HCT116 (cell line): ENCODE measurements around the gene RBP5. TPM values are rescaled to one million over a fixed set of nuclear protein-coding genes. Genes with fewer than 3 reads are reported as not detected.
A peak's percentile ranks its signal among the peaks of the same experiment; 100 is the strongest.

Source experiments
- ATAC-seq: fragments of 200-7000 bp; cut with Tn5 transposase; 2 replicates; pipeline ENCODE4 v1.9.1; 2020; ENCODE audit warnings: mild to moderate bottlenecking, moderate library complexity
- BruUV-seq: library from RNA; stranded (reverse); fragments of 400-500 nt; replicated peaks from 2 replicates; lab custom pipeline; 2021; lab: Mats Ljungman, UMichigan
- CTCF ChIA-PET: fragments of 300-600 bp; sonication (Branson Sonifier 250); formaldehyde crosslinking; loops from one replicate; lab custom pipeline; 2021; ENCODE audit warnings: antibody characterized with exemption; lab: Charles Lee
- POLR2A ChIA-PET: fragments of 300-600, 350-600 bp; sonication (Branson Sonifier 250); formaldehyde crosslinking; loops from one replicate; lab custom pipeline; 2021; ENCODE audit warnings: antibody characterized with exemption; lab: Charles Lee
- RAD21 ChIA-PET, 2 experiments: fragments of 300-600 bp; sonication (Branson Sonifier 250); formaldehyde crosslinking; loops; one replicate each; lab custom pipeline; 2023; ENCODE audit warnings: low total read pairs in 2 of 2; ENCODE audit not compliant: uncharacterized antibody in 2 of 2, unreplicated experiment in 2 of 2, low non-redundant PET in 1 of 2; lab: Charles Lee
- DNase-seq: peaks from one replicate; pipeline ENCODE4 v3.0.0-alpha.2; 2010; ENCODE audit warnings: low read depth, low spot score
- H2AFZ ChIP-seq: fragments of 200-600 bp; shearing (Covaris generic), sonication (generic); 2 replicates; pipeline ENCODE4 v1.6.1; 2017; ENCODE audit warnings: low read depth, mixed run types, mixed read lengths, antibody characterized with exemption, low read length; ENCODE audit not compliant: poor library complexity, severe bottlenecking
- H3K27ac ChIP-seq: 2 replicates; pipeline ENCODE4 v1.5.1; 2012; ENCODE audit warnings: low read depth, low read length
- H3K27me3 ChIP-seq: fragments of 200-600 bp; sonication (generic); 2 replicates; pipeline ENCODE4 v1.6.1; 2016; ENCODE audit warnings: mixed run types, low read length, mixed read lengths; ENCODE audit not compliant: insufficient read depth
- H3K36me3 ChIP-seq, 2 experiments: fragments of 200-500 bp in 1 of 2; fragments of 200-600 bp in 1 of 2; sonication (Bioruptor generic) in 1 of 2; sonication (generic) in 1 of 2; 2 replicates each; pipeline versions ENCODE4 v1.5.1 to v1.6.1; 2014 to 2016; ENCODE audit warnings: low read length in 2 of 2, inconsistent platforms in 1 of 2, mixed read lengths in 1 of 2, mixed run types in 1 of 2; ENCODE audit not compliant: insufficient read depth in 2 of 2, control insufficient read depth in 1 of 2
- H3K4me1 ChIP-seq, 2 experiments: fragments of 200-600 bp in 1 of 2; sonication (generic) in 1 of 2; 2 replicates each; pipeline versions ENCODE4 v1.5.1 to v1.6.1; 2012 to 2017; ENCODE audit warnings: low read length in 2 of 2, inconsistent platforms in 1 of 2, mild to moderate bottlenecking in 1 of 2, mixed read lengths in 1 of 2, mixed run types in 1 of 2, moderate library complexity in 1 of 2; ENCODE audit not compliant: insufficient read depth in 2 of 2, control insufficient read depth in 1 of 2
- H3K4me2 ChIP-seq: fragments of 200-600 bp; sonication (generic); 2 replicates; pipeline ENCODE4 v1.6.1; 2017; ENCODE audit warnings: mixed run types, low read length, mixed read lengths
- H3K4me3 ChIP-seq, 2 experiments: fragments of 200-600 bp in 1 of 2; sonication (generic) in 1 of 2; replicated peaks in 1 of 2; 2 replicates each; pipeline ENCODE4 v1.5.1; 2011 to 2016; ENCODE audit warnings: low read length in 2 of 2, control low read depth in 1 of 2, low read depth in 1 of 2, mild to moderate bottlenecking in 1 of 2, mixed read lengths in 1 of 2, mixed run types in 1 of 2
- H3K79me2 ChIP-seq: fragments of 200-600 bp; sonication (generic); 2 replicates; pipeline ENCODE4 v1.6.1; 2017; ENCODE audit warnings: mild to moderate bottlenecking, mixed run types, low read length, moderate library complexity, mixed read lengths; ENCODE audit not compliant: insufficient read depth
- H3K9ac ChIP-seq: fragments of 200-600 bp; sonication (generic); 2 replicates; pipeline ENCODE4 v1.6.1; 2016; ENCODE audit warnings: low read length, mixed read lengths
- H3K9me2 ChIP-seq: fragments of 200-600 bp; sonication (generic), shearing (Covaris generic); 2 replicates; pipeline ENCODE4 v1.6.1; 2017; ENCODE audit warnings: mixed run types, mild to moderate bottlenecking, moderate library complexity; ENCODE audit not compliant: insufficient read depth
- H3K9me3 ChIP-seq, 2 experiments: fragments of 200-500 bp in 1 of 2; fragments of 200-600 bp in 1 of 2; sonication (Bioruptor generic) in 1 of 2; sonication (generic) in 1 of 2; 2 replicates each; pipeline ENCODE4 v1.6.1; 2014 to 2017; ENCODE audit warnings: low read length in 2 of 2, mixed read lengths in 2 of 2, inconsistent platforms in 1 of 2, low read depth in 1 of 2, mild to moderate bottlenecking in 1 of 2, mixed run types in 1 of 2, moderate library complexity in 1 of 2; ENCODE audit not compliant: control insufficient read depth in 1 of 2, insufficient read depth in 1 of 2
- H4K20me1 ChIP-seq: fragments of 200-600 bp; sonication (generic), shearing (Covaris generic); 2 replicates; pipeline ENCODE4 v1.6.1; 2017; ENCODE audit warnings: mixed run types, mild to moderate bottlenecking, moderate library complexity; ENCODE audit not compliant: insufficient read depth
- CTCF ChIP-seq, 3 experiments: fragments of 200-600 bp in 1 of 3; sonication (generic) in 1 of 3; IDR thresholded peaks in 2 of 3; conservative IDR thresholded peaks in 1 of 3; 2 replicates each; pipeline ENCODE4 v1.5.1; 2012 to 2017; ENCODE audit warnings: low read depth in 2 of 3, low read length in 2 of 3, antibody characterized with exemption in 1 of 3, borderline replicate concordance in 1 of 3, control low read depth in 1 of 3, mild to moderate bottlenecking in 1 of 3, mixed read lengths in 1 of 3, mixed run types in 1 of 3, moderate library complexity in 1 of 3; ENCODE audit not compliant: insufficient read depth in 1 of 3
- EGR1 ChIP-seq: IDR thresholded peaks from 2 replicates; pipeline ENCODE4 v1.6.1; 2012; ENCODE audit warnings: low read depth
- ELF1 ChIP-seq: IDR thresholded peaks from 2 replicates; pipeline ENCODE4 v1.6.1; 2012; ENCODE audit warnings: low read depth, borderline replicate concordance
- EZH2phosphoT487 ChIP-seq: fragments of 200-600 bp; IDR thresholded peaks from 2 replicates; pipeline ENCODE4 v1.6.1; 2018; ENCODE audit warnings: antibody characterized with exemption, borderline replicate concordance
- RAD21 ChIP-seq: IDR thresholded peaks from 2 replicates; pipeline ENCODE4 v1.6.1; 2012; ENCODE audit warnings: low read depth, mild to moderate bottlenecking
- REST ChIP-seq: IDR thresholded peaks from 2 replicates; pipeline ENCODE4 v1.6.1; 2012; ENCODE audit warnings: low read depth
- SP1 ChIP-seq: IDR thresholded peaks from 2 replicates; pipeline ENCODE4 v1.6.1; 2012; ENCODE audit warnings: low read depth
- TCF7L2 ChIP-seq: IDR thresholded peaks from 2 replicates; pipeline ENCODE4 v1.7.0; 2011; ENCODE audit warnings: borderline replicate concordance, inconsistent platforms; ENCODE audit not compliant: insufficient read depth, insufficient read length; ENCODE audit errors: extremely low read depth
- YY1 ChIP-seq: IDR thresholded peaks from 2 replicates; pipeline ENCODE4 v1.6.1; 2011; ENCODE audit warnings: low read length, low read depth, moderate library complexity, mild to moderate bottlenecking; ENCODE audit not compliant: insufficient replicate concordance; ENCODE audit errors: extremely low read depth
- ZFX ChIP-seq: fragments of 450-650 bp; IDR thresholded peaks from 2 replicates; pipeline ENCODE4 v1.6.1; 2017
- ZNF274 ChIP-seq: fragments of 200-500 bp; sonication (Bioruptor generic); IDR thresholded peaks from 2 replicates; pipeline ENCODE4 v1.6.1; 2014; ENCODE audit warnings: mild to moderate bottlenecking, low read depth, low read length, inconsistent platforms
- intact Hi-C: fragments of 100-400 bp; cut with micrococcal nuclease; formaldehyde crosslinking; loops from 2 replicates; pipeline ENCODE4 v1.10.0; 2022
- total RNA-seq: library from RNA; stranded (reverse); gene quantifications from one replicate; pipeline ENCODE4 v1.2.1, GENCODE V29; 2021; ENCODE audit not compliant: unreplicated experiment

RBP5 gene
- total RNA-seq, 1 experiment from 2014 or later = 0.22 TPM

GRCh38 chr12:7144414-7145120 is 15.9 kb upstream of the RBP5 start:
- Histone ChIP-seq H3K4me2 (no peak overlapping the region), H3K9ac (no peak overlapping the region), H2AFZ (no peak overlapping the region), H3K4me1 (no peaks in the 10 kb centered on the region), H3K9me3 (no peaks in the 10 kb centered on the region), H4K20me1 (no peaks in the 10 kb centered on the region), H3K4me3 (no peak overlapping the region), H3K27me3 (no peaks in the 10 kb centered on the region), H3K36me3 (peaks cover 0 to 21% of the 10 kb centered on the region in 2 experiments; a peak in 3 of 4 replicates), H3K79me2 (no peaks in the 10 kb centered on the region), H3K27ac (no peak overlapping the region), H3K9me2 (no peaks in the 10 kb centered on the region)
- DNase-seq (peak; percentile 18), ATAC-seq (peak; percentile 58)
- no TSS peak for BruUV-seq
- intact Hi-C loops = no loop called here
- RAD21 ChIA-PET = interaction anchor here in 1 of 2 experiments (0.6 to 1.2 kb wide), 2 partner anchors 198 to 496 kb away, joined by 3 read pairs; no protein-coding TSS in a partner anchor
- TF ChIP-seq YY1 (no peak), ZNF274 (no peak), CTCF (IDR thresholded peaks at IDR 0.05 in 2 of 3, conservative IDR thresholded peaks at IDR 0.05 in 1 of 3; ENCODE audit: borderline replicate concordance in 1 of 3, insufficient read depth in 1 of 3, low read depth in 2 of 3, low read length in 2 of 3) (peak; percentile 32 to 74 (median 43); a peak in 4 of 6 replicates), RAD21 (peak; percentile 50), ELF1 (no peak), SP1 (no peak), EZH2phosphoT487 (no peak), TCF7L2 (no peak), EGR1 (no peak), ZFX (no peak), REST (no peak)
- CTCF ChIA-PET = interaction anchor here (1.2 to 2.6 kb wide), 3 partner anchors 14 to 42 kb away, joined by 4 to 9 read pairs (median 4); no protein-coding TSS in a partner anchor
- POLR2A ChIA-PET = interaction anchor here (1.1 kb wide), 1 partner anchor 201 kb away, joined by 3 read pairs; the partner anchor contains the start of genes C12orf57 and RNU7-1
